NT2/D1 (cell line): ENCODE data around the gene RAMP3.

Experiments used
- DNase-seq: peaks from one replicate; pipeline ENCODE4 v3.0.0-alpha.2; 2011; ENCODE audit warnings: low read depth, low spot score
- H3K27me3 ChIP-seq: 2 replicates; pipeline ENCODE4 v1.6.0; 2011; ENCODE audit warnings: mild to moderate bottlenecking; ENCODE audit not compliant: insufficient read length, insufficient read depth
- H3K36me3 ChIP-seq: 2 replicates; pipeline ENCODE4 v1.6.1; 2011; ENCODE audit warnings: mild to moderate bottlenecking, low read length, mixed read lengths; ENCODE audit not compliant: insufficient read depth, insufficient read length
- H3K4me1 ChIP-seq: 2 replicates; pipeline ENCODE4 v1.5.1; 2011; ENCODE audit not compliant: insufficient read depth, insufficient read length
- H3K4me3 ChIP-seq: 2 replicates; pipeline ENCODE4 v1.5.1; 2011; ENCODE audit warnings: low read depth; ENCODE audit not compliant: insufficient read length
- H3K9ac ChIP-seq: 2 replicates; pipeline ENCODE4 v1.6.0; 2011; ENCODE audit warnings: low read depth; ENCODE audit not compliant: insufficient read length
- H3K9me3 ChIP-seq: 2 replicates; pipeline ENCODE4 v1.5.1; 2011; ENCODE audit warnings: mild to moderate bottlenecking, low read length; ENCODE audit not compliant: insufficient read depth
- SUZ12 ChIP-seq: IDR thresholded peaks from 2 replicates; pipeline ENCODE4 v1.6.1; 2011; ENCODE audit not compliant: insufficient read length, insufficient read depth; ENCODE audit errors: extremely low read depth
- YY1 ChIP-seq: IDR thresholded peaks from 2 replicates; pipeline ENCODE4 v1.6.1; 2011; ENCODE audit not compliant: insufficient read length, insufficient read depth
- ZNF274 ChIP-seq: IDR thresholded peaks from 2 replicates; pipeline ENCODE4 v1.6.1; 2011; ENCODE audit warnings: mild to moderate bottlenecking, low read depth, low read length

Gene RAMP3

DNA sequence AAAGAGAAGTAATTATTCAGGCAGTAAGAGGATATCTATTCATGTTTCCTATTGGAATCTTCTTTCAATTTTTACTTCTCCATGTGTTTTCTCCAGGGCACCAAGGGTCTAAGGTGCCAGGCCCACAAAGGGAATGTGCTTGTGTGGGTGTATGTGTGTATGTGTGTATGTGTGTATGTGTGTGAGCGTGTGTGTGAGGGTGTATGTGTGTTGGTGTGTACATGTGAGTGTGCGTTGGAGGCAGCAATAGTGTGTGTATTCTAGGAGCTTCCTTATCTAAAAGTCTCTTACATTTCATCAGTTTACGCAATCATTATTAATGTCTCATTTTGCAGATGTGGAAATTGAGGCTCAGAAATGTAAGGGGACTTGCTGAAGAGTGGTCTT lies 28.3 kb downstream of the RAMP3 start:
- no peak for DNase-seq
- Histone ChIP-seq H3K4me1 (peaks cover 15% of the 10 kb centered on the region), H3K9me3 (no peaks in the 10 kb centered on the region), H3K36me3 (no peaks in the 10 kb centered on the region), H3K4me3 (no peak overlapping the region), H3K9ac (no peak overlapping the region), H3K27me3 (no peaks in the 10 kb centered on the region)
- TF ChIP-seq SUZ12, result no peak
- no peak for TF ChIP-seq YY1
- TF ChIP-seq ZNF274, result no peak

DNA sequence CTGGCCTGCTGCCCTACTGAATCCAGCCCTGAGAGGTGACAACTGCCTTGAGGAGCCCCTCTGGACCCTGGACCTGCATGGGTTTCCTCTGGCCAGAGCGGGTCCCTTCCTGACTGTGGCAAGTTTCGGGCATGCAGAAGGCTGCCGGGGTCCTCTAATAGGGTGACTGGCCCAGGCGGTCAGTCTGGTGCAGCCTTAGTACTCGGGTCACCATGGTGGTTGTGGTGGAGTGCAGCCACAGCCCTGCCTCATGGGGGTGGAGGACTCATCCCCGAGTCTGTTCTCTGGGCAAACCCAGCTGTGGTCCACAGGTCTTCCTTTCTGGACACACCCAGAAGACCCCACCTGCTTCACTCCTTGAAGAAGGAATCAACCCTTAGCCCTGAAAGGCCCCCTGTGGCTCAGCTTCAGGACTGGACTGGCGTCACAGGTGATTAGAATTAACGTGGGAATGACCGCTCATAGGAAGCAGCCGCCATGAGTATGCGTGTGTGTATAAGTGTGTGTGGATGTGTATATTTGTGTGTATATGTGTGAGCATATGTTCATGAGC lies 28.7 kb downstream of the RAMP3 start:
- no peak for TF ChIP-seq YY1
- TF ChIP-seq SUZ12, result no peak
- TF ChIP-seq ZNF274, result no peak
- Histone ChIP-seq H3K9me3 (no peaks in the 10 kb centered on the region; the same call in 1 of the 2 replicates), H3K36me3 (no peaks in the 10 kb centered on the region), H3K9ac (no peak overlapping the region), H3K4me1 (peaks cover 16% of the 10 kb centered on the region), H3K4me3 (no peak overlapping the region), H3K27me3 (no peaks in the 10 kb centered on the region)
- no peak for DNase-seq

DNA sequence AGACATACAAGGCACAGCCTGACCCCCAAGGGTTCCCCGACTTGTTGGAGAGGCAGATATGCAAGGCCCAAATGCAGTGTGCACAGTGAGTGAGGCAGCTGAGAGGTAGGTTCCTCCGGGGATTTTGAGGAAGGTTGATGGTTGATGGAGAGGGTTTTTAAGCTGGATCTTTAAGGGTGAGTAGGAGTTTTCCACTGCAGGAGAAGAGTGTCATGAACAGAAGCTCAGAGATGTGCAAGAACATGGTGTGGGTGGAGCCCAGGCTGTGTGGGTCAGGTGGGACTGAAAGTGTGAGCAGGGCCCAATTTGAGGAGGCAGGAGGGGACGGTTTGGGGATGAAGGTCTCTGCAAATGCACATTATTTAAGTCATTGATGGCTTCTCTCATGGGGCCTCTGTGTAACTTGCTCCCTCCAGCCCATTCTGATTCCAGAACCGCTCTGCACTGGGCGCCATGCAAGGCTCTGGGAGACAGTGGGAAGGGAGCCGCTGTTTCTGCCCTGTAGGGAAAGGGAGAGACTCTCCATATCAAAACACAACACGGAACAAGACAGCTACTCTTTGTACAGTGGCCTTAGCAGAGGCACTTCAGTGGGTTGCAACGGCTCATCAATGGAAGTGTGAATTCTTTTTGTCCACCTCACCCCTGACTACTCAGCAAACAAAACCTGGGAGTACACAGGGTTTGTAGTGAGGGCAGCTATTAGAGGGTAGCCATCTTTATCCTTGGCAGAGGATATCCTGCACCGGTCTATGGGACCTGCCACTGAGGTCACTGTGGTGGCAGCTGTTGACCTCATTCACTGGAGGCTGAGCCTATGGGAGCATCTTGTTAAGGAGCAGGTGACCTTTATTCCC lies 29.7 kb downstream of the RAMP3 start:
- no peak for DNase-seq
- Histone ChIP-seq H3K36me3 (no peaks in the 10 kb centered on the region), H3K4me3 (no peak overlapping the region), H3K27me3 (no peaks in the 10 kb centered on the region), H3K4me1 (peaks cover 15% of the 10 kb centered on the region), H3K9me3 (no peaks in the 10 kb centered on the region; the same call in 1 of the 2 replicates), H3K9ac (no peak overlapping the region)
- no peak for TF ChIP-seq ZNF274
- no peak for TF ChIP-seq YY1
- TF ChIP-seq SUZ12, result no peak

DNA sequence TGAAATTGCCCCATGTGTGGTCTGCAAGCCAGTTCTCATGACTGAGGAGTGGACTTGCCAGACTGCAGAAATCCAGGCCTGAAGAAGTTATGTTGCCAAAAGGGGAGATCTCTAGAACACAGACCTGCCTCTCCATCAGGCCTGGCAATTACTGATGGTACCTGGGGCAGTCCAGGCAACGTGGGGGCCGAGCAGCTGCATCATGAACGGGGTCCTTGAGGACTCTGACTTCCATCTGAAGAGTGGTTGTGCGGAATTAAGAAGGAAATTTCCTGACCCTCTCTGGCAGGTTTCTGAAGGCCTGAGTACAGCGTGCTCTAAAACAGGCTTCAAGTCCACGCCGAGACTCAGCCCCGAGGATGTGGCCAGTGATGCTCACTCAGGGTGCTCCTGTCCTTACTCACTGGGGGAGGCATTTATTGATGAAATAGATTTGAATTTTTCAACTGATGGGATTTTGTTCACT lies 30.4 kb downstream of the RAMP3 start:
- Histone ChIP-seq H3K4me3 (no peak overlapping the region), H3K9me3 (no peaks in the 10 kb centered on the region; the same call in 1 of the 2 replicates), H3K4me1 (peaks cover 9% of the 10 kb centered on the region), H3K27me3 (no peaks in the 10 kb centered on the region), H3K36me3 (no peaks in the 10 kb centered on the region), H3K9ac (no peak overlapping the region)
- no peak for DNase-seq
- TF ChIP-seq SUZ12 (no peak), YY1 (no peak), ZNF274 (no peak)

DNA sequence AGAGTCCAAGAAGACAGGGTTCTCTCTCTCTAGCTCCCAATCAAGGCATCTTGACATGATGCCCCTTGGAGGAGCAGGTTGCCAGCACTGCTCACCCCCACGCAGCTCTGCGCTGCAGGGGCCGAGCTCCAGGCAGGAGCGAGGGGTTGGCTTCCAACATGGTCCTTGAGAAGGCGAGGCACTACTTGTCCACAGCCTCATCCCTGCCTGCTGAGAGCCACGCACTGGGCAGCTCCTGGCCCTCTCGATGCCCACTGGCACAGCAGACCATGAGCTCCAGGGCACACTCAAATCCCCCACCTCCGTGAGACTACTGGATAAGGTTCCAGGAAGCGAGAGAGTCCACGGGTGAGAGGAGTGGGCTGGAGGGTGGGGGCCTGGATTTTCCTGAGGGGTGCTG lies 31.1 kb downstream of the RAMP3 start:
- DNase-seq, result no peak
- H3K27me3 ChIP-seq, result no peaks in the 10 kb centered on the region
- H3K9ac ChIP-seq, result no peak overlapping the region
- H3K4me1 ChIP-seq, result peaks cover 9% of the 10 kb centered on the region
- no peaks in the 10 kb centered on the region; the same call in 1 of the 2 replicates for H3K9me3 ChIP-seq
- TF ChIP-seq SUZ12, result no peak
- TF ChIP-seq ZNF274, result no peak
- no peak for TF ChIP-seq YY1
- H3K36me3 ChIP-seq, result no peaks in the 10 kb centered on the region
- H3K4me3 ChIP-seq, result no peak overlapping the region

DNA sequence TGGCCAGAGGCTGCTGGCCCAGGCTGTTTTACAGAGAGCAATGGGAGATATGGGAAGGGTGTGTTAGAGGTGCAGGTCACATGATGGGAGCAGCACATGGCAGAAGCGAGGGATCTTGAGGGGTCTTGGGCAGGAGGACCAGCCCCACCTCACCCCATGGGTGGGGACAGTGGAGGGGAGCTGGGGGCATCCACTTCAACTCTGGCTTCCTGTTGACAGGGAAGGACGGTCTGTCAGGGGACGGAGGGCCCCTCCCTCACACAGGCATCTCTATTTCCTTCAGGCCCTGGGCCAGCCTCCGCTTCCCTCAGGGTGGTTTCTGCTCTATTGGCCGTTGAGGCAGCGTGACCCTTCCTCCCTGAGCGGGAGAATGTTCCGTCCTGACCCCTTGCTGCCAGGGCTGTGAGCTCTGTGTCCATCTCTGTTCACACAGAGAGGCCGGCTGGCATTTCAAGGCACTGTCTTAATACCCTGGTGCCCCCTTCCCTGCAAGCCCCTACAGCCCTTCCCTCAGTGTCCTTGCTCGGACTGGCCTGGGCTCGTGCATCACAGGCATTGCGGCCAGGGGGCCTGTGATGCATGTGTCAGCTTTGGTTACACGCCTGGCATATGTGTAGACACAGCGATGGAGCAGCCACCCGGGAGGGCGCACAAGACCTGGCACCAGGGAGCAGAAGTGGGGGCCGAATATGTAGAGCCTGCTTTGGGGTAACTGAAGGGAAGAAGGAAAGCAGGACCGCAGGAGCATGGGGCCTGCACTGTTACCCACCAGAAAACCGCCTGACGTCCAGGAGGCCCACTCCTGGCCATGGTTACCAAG lies 31.8 kb downstream of the RAMP3 start:
- Histone ChIP-seq H3K9ac (no peak overlapping the region), H3K4me1 (peaks cover 9% of the 10 kb centered on the region), H3K4me3 (no peak overlapping the region), H3K9me3 (no peaks in the 10 kb centered on the region; the same call in 1 of the 2 replicates), H3K27me3 (no peaks in the 10 kb centered on the region), H3K36me3 (no peaks in the 10 kb centered on the region)
- no peak for DNase-seq
- TF ChIP-seq YY1 (no peak), ZNF274 (no peak), SUZ12 (no peak)
